ENCODE results near the gene MYO6.
A peak's percentile ranks its signal among the peaks of the same experiment; 100 is the strongest.

The MYO6 gene

GRCh38 chr6:75735491-75736186 is 13.4 kb upstream of the MYO6 start:
- peak; percentile 19 to 26 for DNase-seq (ENCODE audit: low read depth in 2 of 2)
- TF ChIP-seq CTCF (IDR thresholded peaks at IDR 0.05; ENCODE audit: low read depth, low read length), result no peak

GRCh38 chr6:75743971-75744370 is 5.1 kb upstream of the MYO6 start:
- no peak for TF ChIP-seq CTCF (IDR thresholded peaks at IDR 0.05; ENCODE audit: low read depth, low read length)
- no peak for DNase-seq (ENCODE audit: low read depth in 2 of 2)
- H3K4me3 ChIP-seq (replicated peaks in 1 of 2; ENCODE audit: low read depth in 2 of 2, low read length in 2 of 2), result no peak overlapping the region

More at GRCh38 chr6:75735491-75736186, 13.4 kb upstream of the MYO6 start:
- H3K4me3 ChIP-seq (replicated peaks in 1 of 2; ENCODE audit: low read depth in 2 of 2, low read length in 2 of 2), result no peak overlapping the region

- H3K4me3 ChIP-seq (replicated peaks in 1 of 2; ENCODE audit: low read depth in 2 of 2, low read length in 2 of 2), result no peak overlapping the region
- no peak for DNase-seq (ENCODE audit: low read depth in 2 of 2)
- TF ChIP-seq CTCF (IDR thresholded peaks at IDR 0.05; ENCODE audit: low read depth, low read length), result no peak
Measured at GRCh38 chr6:75745404-75745803, 3.6 kb upstream of the MYO6 start.

GRCh38 chr6:75746221-75746620 is 2.8 kb upstream of the MYO6 start:
- TF ChIP-seq CTCF (IDR thresholded peaks at IDR 0.05; ENCODE audit: low read depth, low read length), result no peak
- no peak overlapping the region for H3K4me3 ChIP-seq (replicated peaks in 1 of 2; ENCODE audit: low read depth in 2 of 2, low read length in 2 of 2)
- DNase-seq (ENCODE audit: low read depth in 2 of 2), result no peak

GRCh38 chr6:75747152-75747992 is 1.7 kb upstream of the MYO6 start:
- DNase-seq (ENCODE audit: low read depth in 2 of 2), result no peak
- TF ChIP-seq CTCF (IDR thresholded peaks at IDR 0.05; ENCODE audit: low read depth, low read length), result no peak
- H3K4me3 ChIP-seq (replicated peaks in 1 of 2; ENCODE audit: low read depth in 2 of 2, low read length in 2 of 2), result no peak overlapping the region

GRCh38 chr6:75748003-75748742 is 866 bp upstream of the MYO6 start:
- no peak for DNase-seq (ENCODE audit: low read depth in 2 of 2)
- TF ChIP-seq CTCF (IDR thresholded peaks at IDR 0.05; ENCODE audit: low read depth, low read length), result no peak
- H3K4me3 ChIP-seq (replicated peaks in 1 of 2; ENCODE audit: low read depth in 2 of 2, low read length in 2 of 2), result peak overlapping the region; percentile 88 to 99
